ENCODE results near the gene ANKHD1.

DNA sequence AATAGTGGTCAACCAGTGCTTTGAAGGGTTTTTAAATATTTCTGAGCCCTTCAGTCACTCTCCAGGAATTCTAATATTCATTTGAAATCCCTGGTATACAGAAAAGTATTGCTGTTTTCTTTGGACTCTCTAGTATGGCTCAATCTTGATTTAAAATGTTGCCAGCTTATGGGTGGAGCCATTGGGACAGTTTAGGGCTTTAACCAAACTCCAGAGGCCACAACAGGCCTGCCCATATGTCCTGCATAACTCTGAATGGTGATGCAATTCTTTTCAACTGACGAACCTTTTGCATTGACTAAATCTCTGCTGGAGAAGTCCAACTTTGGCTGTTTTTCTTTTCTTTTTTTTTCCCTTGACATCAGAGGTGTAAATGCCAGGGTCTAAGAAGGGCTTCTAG lies 10.3 kb upstream of the ANKHD1 start:
- TF ChIP-seq FOXK2 (IDR thresholded peaks at IDR 0.05), result no peak
- TF ChIP-seq NFRKB (IDR thresholded peaks at IDR 0.05), result no peak
